Measurements from ENCODE around the gene ICAM5.
A peak's percentile ranks its signal among the peaks of the same experiment; 100 is the strongest.

The ICAM5 gene

DNA sequence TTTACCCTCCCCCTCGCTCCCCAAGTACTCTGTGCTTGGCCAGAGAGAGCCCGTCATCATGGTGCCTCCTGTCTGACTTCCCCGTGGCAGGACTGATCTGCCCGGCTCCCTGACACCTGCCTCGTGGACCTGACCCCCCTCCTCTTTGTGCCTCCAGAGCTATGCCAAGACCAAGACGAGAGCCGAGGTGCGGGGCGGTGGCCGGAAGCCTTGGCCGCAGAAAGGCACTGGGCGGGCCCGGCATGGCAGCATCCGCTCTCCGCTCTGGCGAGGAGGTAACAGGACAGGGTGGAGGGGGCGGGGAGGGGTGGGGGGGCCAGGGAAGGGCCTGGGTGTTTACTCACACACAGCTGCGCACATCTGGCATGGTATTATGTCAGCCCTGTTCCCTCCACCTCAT is 33.2 kb upstream of the ICAM5 start:
- 96% methylated on average over 18 of the region's 18 CpGs for WGBS
- Histone ChIP-seq H3K9me3 (ENCODE audit: insufficient read depth, low read depth, low read length) (no peaks in the 10 kb centered on the region), H3K27ac (ENCODE audit: low read depth, low read length) (no peak overlapping the region), H3K9ac (ENCODE audit: low read depth, low read length) (no peak overlapping the region), H3K36me3 (ENCODE audit: insufficient read depth, low read length) (peaks cover 49% of the 10 kb centered on the region), H3K4me1 (ENCODE audit: insufficient read depth, low read length) (peaks cover 5% of the 10 kb centered on the region), H3K27me3 (ENCODE audit: insufficient read depth, low read length) (no peaks in the 10 kb centered on the region), H3K4me3 (ENCODE audit: low read length) (no peak overlapping the region)

DNA sequence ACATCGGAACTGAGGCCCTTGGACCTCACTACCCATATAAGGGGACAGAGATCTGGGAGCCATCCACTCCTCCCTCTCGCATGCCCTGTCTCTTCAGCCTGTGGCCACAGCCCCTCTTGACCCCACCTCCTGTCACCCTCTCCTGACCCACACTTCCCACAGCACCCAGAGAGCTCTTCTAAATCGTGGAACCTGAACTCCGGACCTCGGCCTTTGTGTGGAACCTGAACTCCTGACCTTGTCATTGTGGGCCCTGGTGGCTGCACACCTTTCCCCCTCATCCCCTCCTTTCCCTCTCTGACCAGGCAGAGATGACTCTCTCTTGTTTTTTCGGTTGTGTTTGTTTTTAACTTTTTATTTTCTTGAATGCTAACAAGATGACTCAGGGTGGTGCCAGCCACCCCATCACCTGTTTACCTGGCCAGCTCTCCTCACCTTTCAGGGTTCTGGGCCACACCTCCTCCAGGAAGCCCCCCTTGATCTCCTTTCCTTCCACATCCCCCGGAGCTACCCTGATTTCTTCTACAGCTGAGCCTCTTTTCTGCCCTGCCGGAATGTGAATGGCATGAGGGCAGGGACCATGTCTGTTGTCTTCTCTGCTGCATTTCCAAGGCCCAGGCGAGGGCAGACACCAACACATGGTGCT is 32.7 kb upstream of the ICAM5 start:
- Histone ChIP-seq H3K36me3 (ENCODE audit: insufficient read depth, low read length) (peaks cover 49% of the 10 kb centered on the region), H3K27me3 (ENCODE audit: insufficient read depth, low read length) (no peaks in the 10 kb centered on the region), H3K4me1 (ENCODE audit: insufficient read depth, low read length) (peaks cover 5% of the 10 kb centered on the region), H3K4me3 (ENCODE audit: low read length) (no peak overlapping the region), H3K9ac (ENCODE audit: low read depth, low read length) (no peak overlapping the region), H3K27ac (ENCODE audit: low read depth, low read length) (no peak overlapping the region), H3K9me3 (ENCODE audit: insufficient read depth, low read depth, low read length) (no peaks in the 10 kb centered on the region)
- WGBS: 94% methylated on average over 8 of the region's 9 CpGs

DNA sequence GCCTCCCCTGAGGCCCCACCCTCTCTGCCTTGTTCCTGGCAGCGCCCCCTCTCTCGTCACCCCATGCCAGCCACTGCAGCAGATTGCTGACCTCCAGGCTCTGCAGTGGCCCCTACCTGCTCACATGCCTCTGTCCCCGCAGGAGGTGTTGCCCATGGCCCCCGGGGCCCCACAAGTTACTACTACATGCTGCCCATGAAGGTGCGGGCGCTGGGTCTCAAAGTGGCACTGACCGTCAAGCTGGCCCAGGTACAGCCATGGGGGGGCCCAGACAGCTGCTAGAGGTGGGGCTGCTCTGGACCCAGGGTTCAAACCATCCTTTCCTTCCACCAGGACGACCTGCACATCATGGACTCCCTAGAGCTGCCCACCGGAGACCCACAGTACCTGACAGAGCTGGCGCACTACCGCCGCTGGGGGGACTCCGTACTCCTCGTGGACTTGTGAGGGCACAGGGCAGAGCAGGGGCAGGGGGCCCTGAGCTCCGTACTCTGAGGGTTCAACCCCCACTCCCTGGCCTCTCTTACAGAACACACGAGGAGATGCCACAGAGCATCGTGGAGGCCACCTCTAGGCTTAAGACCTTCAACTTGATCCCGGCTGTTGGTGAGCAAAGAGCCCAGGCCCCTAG is 31.6 kb upstream of the ICAM5 start:
- Histone ChIP-seq H3K9me3 (ENCODE audit: insufficient read depth, low read depth, low read length) (no peaks in the 10 kb centered on the region), H3K4me1 (ENCODE audit: insufficient read depth, low read length) (no peaks in the 10 kb centered on the region), H3K36me3 (ENCODE audit: insufficient read depth, low read length) (peaks cover 49% of the 10 kb centered on the region), H3K27ac (ENCODE audit: low read depth, low read length) (no peak overlapping the region), H3K4me3 (ENCODE audit: low read length) (no peak overlapping the region), H3K27me3 (ENCODE audit: insufficient read depth, low read length) (no peaks in the 10 kb centered on the region), H3K9ac (ENCODE audit: low read depth, low read length) (no peak overlapping the region)
- 95% methylated on average over 18 of the region's 18 CpGs for WGBS

DNA sequence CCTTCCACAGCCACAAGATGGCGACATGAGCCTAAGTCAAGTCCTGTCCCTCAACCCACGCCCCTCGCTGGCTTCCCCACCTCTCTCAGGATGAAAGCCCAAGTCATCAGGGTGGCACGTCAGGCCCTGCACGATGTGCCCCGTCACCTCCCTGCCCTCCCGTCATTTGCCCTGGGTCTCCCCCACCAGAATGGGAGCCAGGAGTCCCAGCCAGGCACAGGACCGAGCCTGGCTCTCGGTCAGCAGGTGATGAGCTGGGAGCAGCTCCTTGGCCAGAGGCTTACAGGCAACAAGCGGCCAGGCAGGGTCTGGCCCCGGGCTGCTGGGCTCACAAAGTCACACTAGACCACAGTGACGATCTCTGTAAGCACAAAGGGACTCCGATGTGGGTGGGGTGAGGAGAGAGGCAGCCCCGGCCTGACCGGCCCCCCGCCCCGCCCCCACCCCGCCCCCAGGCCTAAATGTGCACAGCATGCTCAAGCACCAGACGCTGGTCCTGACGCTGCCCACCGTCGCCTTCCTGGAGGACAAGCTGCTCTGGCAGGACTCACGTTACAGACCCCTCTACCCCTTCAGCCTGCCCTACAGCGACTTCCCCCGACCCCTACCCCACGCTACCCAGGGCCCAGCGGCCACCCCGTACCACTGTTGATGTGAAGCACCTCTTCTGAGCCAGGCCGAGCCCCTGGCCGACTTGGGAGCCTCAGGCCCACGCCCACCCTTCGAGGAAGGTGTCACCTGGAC is 30.4 kb upstream of the ICAM5 start:
- H3K36me3 ChIP-seq (ENCODE audit: insufficient read depth, low read length): peaks cover 40% of the 10 kb centered on the region
- 61% methylated on average over 32 of the region's 32 CpGs for WGBS
- H3K27me3 ChIP-seq (ENCODE audit: insufficient read depth, low read length): no peaks in the 10 kb centered on the region
- no peak overlapping the region for H3K4me3 ChIP-seq (ENCODE audit: low read length)
- no peak overlapping the region for H3K27ac ChIP-seq (ENCODE audit: low read depth, low read length)
- H3K9me3 ChIP-seq (ENCODE audit: insufficient read depth, low read depth, low read length): no peaks in the 10 kb centered on the region
- H3K9ac ChIP-seq (ENCODE audit: low read depth, low read length): no peak overlapping the region
- H3K4me1 ChIP-seq (ENCODE audit: insufficient read depth, low read length): no peaks in the 10 kb centered on the region

DNA sequence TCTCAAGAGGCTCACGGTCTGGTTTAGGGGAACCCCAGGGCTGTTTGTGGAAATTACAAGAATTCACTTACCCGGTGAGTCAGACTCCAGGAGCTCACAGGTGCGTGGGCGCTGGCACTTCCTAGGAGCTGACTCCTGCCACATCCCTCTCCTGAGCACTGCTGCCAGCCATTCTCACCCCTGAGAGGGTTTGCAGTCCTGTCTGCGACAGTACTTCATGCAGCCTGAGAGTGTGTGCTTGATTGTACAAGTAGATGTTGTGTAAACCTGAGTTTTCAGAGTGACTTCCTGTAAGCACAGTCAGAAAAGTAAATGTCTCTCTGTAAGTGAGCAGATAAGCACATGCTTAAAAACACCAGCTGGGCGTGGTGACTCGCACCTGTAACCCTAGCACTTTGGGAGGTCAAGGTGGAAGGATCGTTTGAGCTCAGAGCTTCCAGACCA is 29.6 kb upstream of the ICAM5 start:
- Histone ChIP-seq H3K4me1 (ENCODE audit: insufficient read depth, low read length) (no peaks in the 10 kb centered on the region), H3K27ac (ENCODE audit: low read depth, low read length) (no peak overlapping the region), H3K36me3 (ENCODE audit: insufficient read depth, low read length) (peaks cover 32% of the 10 kb centered on the region), H3K27me3 (ENCODE audit: insufficient read depth, low read length) (no peaks in the 10 kb centered on the region), H3K9ac (ENCODE audit: low read depth, low read length) (no peak overlapping the region), H3K4me3 (ENCODE audit: low read length) (no peak overlapping the region), H3K9me3 (ENCODE audit: insufficient read depth, low read depth, low read length) (no peaks in the 10 kb centered on the region)
- WGBS: 92% methylated on average over 8 of the region's 8 CpGs

DNA sequence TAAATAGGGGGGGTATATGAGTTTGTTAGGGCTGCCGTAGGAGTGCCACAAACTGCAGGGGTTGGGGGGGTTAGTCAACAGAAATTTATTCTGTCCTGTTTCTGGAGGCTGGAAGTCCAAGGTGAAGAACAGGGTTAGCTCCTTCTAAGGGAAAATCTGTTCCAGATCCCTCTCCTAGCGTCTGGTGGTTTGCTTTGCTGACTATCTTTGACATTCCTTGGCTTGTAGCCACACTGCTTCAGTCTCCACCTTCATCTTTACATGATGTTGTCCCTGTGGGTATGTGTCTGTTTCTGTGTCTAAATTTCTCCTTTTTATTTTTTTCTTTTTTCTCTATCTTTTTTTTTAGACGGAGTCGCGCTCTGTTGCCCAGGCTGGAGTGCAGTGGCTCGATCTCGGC is 27.0 kb upstream of the ICAM5 start:
- 90% methylated on average over 7 of the region's 7 CpGs for WGBS
- H3K4me1 ChIP-seq (ENCODE audit: insufficient read depth, low read length): no peaks in the 10 kb centered on the region
- peaks cover 10% of the 10 kb centered on the region for H3K36me3 ChIP-seq (ENCODE audit: insufficient read depth, low read length)
- no peaks in the 10 kb centered on the region for H3K27me3 ChIP-seq (ENCODE audit: insufficient read depth, low read length)
- no peak overlapping the region for H3K4me3 ChIP-seq (ENCODE audit: low read length)
- no peaks in the 10 kb centered on the region for H3K9me3 ChIP-seq (ENCODE audit: insufficient read depth, low read depth, low read length)
- no peak overlapping the region for H3K27ac ChIP-seq (ENCODE audit: low read depth, low read length)
- no peak overlapping the region for H3K9ac ChIP-seq (ENCODE audit: low read depth, low read length)

DNA sequence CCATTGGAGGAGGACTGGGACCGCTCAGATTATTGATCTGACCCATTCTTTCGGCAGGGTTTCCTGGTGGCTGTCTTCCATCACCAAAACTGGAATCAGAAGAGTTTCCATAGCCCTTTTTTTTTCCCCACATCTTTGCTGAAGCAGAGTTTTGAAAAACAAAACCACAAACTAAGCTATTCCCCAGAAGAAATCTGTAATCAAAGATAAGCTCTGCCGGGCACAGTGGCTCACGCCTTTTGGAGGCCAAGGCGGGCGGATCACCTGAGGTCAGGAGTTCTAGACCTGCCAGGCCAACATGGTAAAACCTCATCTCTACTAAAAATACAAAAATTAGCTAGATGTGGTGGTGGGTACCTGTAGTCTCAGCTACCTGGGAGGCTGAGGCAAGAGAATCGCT is 23.0 kb upstream of the ICAM5 start:
- Histone ChIP-seq H3K27me3 (ENCODE audit: insufficient read depth, low read length) (peaks cover 34% of the 10 kb centered on the region), H3K9ac (ENCODE audit: low read depth, low read length) (no peak overlapping the region), H3K4me3 (ENCODE audit: low read length) (no peak overlapping the region), H3K9me3 (ENCODE audit: insufficient read depth, low read depth, low read length) (no peaks in the 10 kb centered on the region), H3K27ac (ENCODE audit: low read depth, low read length) (no peak overlapping the region), H3K36me3 (ENCODE audit: insufficient read depth, low read length) (no peaks in the 10 kb centered on the region), H3K4me1 (ENCODE audit: insufficient read depth, low read length) (no peaks in the 10 kb centered on the region)
- 97% methylated on average over 7 of the region's 7 CpGs for WGBS

DNA sequence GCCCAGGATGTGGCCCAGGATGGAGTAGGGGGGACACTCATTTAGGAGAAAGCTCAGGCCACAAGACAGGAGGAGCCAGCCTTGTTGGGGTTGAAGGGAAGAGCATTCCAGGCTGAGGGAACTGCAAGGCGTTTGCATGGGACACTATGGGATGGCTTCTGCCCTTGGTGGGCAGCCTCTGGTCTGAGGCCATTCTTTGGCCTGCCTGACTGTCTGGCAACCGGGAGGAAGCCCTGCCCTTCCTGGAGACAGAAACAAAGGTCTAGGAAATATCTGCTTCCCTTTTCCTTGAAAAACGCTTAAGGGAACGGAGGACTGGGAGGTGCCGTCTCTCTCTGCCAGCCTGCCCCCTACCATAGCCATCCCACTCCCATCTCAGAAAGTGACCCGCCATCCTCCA is 21.7 kb upstream of the ICAM5 start:
- no peaks in the 10 kb centered on the region for H3K4me1 ChIP-seq (ENCODE audit: insufficient read depth, low read length)
- 86% methylated on average over 6 of the region's 6 CpGs for WGBS
- no peak overlapping the region for H3K9ac ChIP-seq (ENCODE audit: low read depth, low read length)
- H3K27ac ChIP-seq (ENCODE audit: low read depth, low read length): no peak overlapping the region
- H3K4me3 ChIP-seq (ENCODE audit: low read length): no peak overlapping the region
- H3K36me3 ChIP-seq (ENCODE audit: insufficient read depth, low read length): no peaks in the 10 kb centered on the region
- peaks cover 45% of the 10 kb centered on the region for H3K27me3 ChIP-seq (ENCODE audit: insufficient read depth, low read length)
- H3K9me3 ChIP-seq (ENCODE audit: insufficient read depth, low read depth, low read length): no peaks in the 10 kb centered on the region

DNA sequence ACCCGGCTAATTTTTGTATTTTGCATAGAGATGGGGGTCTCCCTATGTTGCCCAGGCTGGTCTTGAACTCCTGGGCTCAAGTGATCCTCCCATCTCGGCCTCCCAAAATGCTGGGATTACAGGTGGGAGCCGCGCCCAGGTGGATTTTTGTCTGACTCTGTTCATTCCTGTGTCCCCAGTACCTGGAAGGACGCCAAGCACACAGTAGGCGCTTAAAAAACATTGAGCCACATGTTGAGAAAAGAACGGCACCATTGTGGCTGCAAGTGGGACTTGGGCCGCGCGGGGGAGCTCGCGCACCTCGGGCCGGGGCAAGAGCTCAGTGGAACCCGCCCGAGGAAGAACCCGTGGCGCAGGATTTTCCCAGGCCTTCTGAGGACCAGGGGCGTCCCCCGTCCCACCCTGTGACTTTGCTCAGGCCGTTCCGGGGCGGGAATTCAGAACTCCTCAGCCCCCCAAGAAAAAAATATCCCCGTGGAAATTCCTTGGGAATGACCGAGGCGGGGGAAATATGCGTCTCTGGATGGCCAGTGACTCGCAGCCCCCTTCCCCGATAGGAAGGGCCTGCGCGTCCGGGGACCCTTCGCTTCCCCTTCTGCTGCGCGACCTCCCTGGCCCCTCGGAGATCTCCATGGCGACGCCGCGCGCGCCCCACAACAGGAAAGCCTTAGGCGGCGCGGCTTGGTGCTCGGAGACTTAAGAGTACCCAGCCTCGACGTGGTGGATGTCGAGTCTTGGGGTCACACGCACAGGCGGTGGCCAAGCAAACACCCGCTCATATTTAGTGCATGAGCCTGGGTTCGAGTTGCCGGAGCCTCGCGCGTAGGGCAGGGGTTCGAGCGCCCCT is 20.2 kb upstream of the ICAM5 start:
- Histone ChIP-seq H3K4me1 (ENCODE audit: insufficient read depth, low read length) (no peaks in the 10 kb centered on the region), H3K4me3 (ENCODE audit: low read length) (peak overlapping the region; percentile 49), H3K36me3 (ENCODE audit: insufficient read depth, low read length) (no peaks in the 10 kb centered on the region), H3K27ac (ENCODE audit: low read depth, low read length) (no peak overlapping the region), H3K27me3 (ENCODE audit: insufficient read depth, low read length) (peaks cover 45% of the 10 kb centered on the region), H3K9ac (ENCODE audit: low read depth, low read length) (no peak overlapping the region; the same call in 1 of the 2 replicates), H3K9me3 (ENCODE audit: insufficient read depth, low read depth, low read length) (no peaks in the 10 kb centered on the region)
- 9% methylated on average over 59 of the region's 59 CpGs for WGBS

DNA sequence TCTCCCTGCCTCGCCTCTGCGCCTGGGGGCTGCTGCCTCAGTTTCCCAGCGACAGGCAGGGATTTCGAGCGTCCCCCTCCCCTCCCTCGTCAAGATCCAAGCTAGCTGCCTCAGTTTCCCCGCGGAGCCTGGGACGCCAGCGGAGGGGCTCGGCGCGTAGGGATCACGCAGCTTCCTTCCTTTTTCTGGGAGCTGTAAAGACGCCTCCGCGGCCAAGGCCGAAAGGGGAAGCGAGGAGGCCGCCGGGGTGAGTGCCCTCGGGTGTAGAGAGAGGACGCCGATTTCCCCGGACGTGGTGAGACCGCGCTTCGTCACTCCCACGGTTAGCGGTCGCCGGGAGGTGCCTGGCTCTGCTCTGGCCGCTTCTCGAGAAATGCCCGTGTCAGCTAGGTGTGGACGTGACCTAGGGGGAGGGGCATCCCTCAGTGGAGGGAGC is 19.6 kb upstream of the ICAM5 start:
- Histone ChIP-seq H3K27me3 (ENCODE audit: insufficient read depth, low read length) (peaks cover 45% of the 10 kb centered on the region), H3K9me3 (ENCODE audit: insufficient read depth, low read depth, low read length) (no peaks in the 10 kb centered on the region), H3K4me1 (ENCODE audit: insufficient read depth, low read length) (no peaks in the 10 kb centered on the region), H3K9ac (ENCODE audit: low read depth, low read length) (peak overlapping the region; percentile 7; the same call in 1 of the 2 replicates), H3K4me3 (ENCODE audit: low read length) (peak overlapping the region; percentile 49), H3K36me3 (ENCODE audit: insufficient read depth, low read length) (no peaks in the 10 kb centered on the region), H3K27ac (ENCODE audit: low read depth, low read length) (no peak overlapping the region)
- WGBS: 8% methylated on average over 37 of the region's 37 CpGs
